Measurements from ENCODE around the gene HAUS5. TPM values are rescaled to one million over a fixed set of nuclear protein-coding genes. Genes with fewer than 3 reads are reported as not detected.

HAUS5 gene
- total RNA-seq, 4 donors from 2014 or later, result 3.5 to 11.5 (median 10.6) TPM

DNA sequence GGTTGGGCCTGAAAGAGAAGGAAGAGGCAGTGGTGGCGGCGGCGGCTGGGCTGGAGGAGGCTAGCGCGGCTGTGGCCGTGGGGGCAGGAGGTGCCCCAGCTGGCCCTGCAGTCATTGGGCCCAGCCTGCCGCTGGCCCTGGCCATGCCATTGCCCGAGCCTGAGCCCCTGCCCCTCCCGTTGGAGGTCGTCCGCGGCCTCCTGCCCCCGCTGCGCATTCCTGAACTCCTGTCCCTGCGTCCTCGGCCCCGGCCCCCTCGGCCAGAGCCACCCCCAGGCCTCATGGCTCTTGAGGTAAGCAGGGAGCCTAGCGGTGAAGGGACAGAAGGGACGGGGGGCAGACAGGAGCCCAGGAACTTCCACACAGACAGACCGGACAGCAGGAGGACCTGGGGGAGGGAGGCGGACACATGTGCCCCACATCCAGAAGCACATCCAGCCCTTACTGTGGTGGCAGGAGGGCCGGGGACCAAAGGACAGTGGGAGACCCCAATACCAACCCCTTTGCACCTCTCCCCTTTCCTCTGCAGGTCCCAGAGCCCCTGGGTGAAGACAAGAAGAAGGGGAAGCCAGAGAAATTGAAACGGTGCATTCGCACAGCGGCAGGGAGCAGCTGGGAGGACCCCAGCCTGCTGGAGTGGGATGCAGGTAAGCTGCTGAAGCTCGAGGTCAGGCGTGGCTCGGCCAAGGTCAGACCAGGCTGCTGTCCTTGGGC, 21.3 kb downstream of the HAUS5 start:
- DNase-seq, result no peak
- no peaks in the 10 kb centered on the region for H3K27me3 ChIP-seq
- peaks cover 9 to 19% (median 10%) of the 10 kb centered on the region in 3 donors for H3K4me1 ChIP-seq
- WGBS, 2 donors, result 88 to 95% methylated on average over 6 to 10 of the region's 29 CpGs
- no peak overlapping the region for H3K4me3 ChIP-seq
- peaks cover 23 to 87% (median 68%) of the 10 kb centered on the region in 3 donors for H3K36me3 ChIP-seq
- intact Hi-C loops (cut with DNase I), result no loop called here
- no peak overlapping the region for H3K27ac ChIP-seq
- TF ChIP-seq POLR2A (IDR thresholded peaks at IDR 0.05) (no peak), CTCF (IDR thresholded peaks at IDR 0.05) (no peak)
- no peaks in the 10 kb centered on the region for H3K9me3 ChIP-seq

DNA sequence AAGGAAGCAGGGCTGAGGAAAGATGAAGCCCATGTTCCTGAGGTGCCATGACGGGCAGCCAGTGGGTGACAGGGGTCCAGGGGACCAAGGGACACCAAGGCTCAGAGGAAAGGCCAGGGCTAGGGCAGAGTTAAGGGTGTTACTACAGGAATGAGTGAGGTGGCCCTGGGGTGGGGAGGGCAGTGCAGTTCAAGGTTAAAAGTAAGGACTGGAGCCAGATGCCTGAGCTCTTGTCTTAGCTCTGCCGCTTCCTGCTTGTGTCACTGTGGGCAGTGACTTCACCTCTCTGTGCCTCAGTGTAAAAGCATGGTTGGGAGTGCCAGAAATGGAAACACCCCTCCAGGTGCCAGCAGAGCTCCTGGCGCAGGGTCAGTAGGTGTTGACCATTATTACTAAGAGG, 24.1 kb downstream of the HAUS5 start:
- Histone ChIP-seq H3K9me3 (no peaks in the 10 kb centered on the region), H3K27ac (no peak overlapping the region), H3K27me3 (no peaks in the 10 kb centered on the region), H3K36me3 (peaks cover 17 to 69% (median 54%) of the 10 kb centered on the region in 3 donors), H3K4me1 (peaks cover 0 to 3% (median 1%) of the 10 kb centered on the region in 3 donors), H3K4me3 (no peak overlapping the region)
- WGBS, 2 donors, result 94 to 97% methylated on average over 2 to 3 of the region's 3 CpGs
- DNase-seq, result no peak
- intact Hi-C loops (cut with DNase I), result no loop called here
- TF ChIP-seq CTCF (IDR thresholded peaks at IDR 0.05), result no peak
- no peak for TF ChIP-seq POLR2A (IDR thresholded peaks at IDR 0.05)

DNA sequence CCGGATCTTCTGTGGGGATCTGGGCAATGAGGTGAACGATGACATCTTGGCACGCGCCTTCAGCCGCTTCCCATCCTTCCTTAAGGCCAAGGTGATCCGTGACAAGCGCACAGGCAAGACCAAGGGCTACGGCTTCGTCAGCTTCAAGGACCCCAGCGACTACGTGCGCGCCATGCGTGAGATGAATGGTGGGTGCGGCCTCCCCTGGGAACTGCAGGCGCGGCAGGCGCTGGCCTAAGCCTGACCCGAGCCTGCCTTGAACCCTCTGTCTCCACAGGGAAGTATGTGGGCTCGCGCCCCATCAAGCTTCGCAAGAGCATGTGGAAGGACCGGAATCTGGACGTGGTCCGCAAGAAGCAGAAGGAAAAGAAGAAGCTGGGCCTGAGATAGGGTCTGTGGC, 24.6 kb downstream of the HAUS5 start:
- Histone ChIP-seq H3K4me1 (peaks cover 2 to 8% (median 4%) of the 10 kb centered on the region in 3 donors), H3K27me3 (no peaks in the 10 kb centered on the region), H3K9me3 (no peaks in the 10 kb centered on the region), H3K4me3 (no peak overlapping the region), H3K27ac (no peak overlapping the region), H3K36me3 (peaks cover 16 to 64% (median 50%) of the 10 kb centered on the region in 3 donors)
- intact Hi-C loops (cut with DNase I), result no loop called here
- DNase-seq, result no peak
- TF ChIP-seq CTCF (IDR thresholded peaks at IDR 0.05), result no peak
- no peak for TF ChIP-seq POLR2A (IDR thresholded peaks at IDR 0.05)
- 91 to 92% methylated on average over 10 to 11 of the region's 25 CpGs for WGBS, 2 donors

DNA sequence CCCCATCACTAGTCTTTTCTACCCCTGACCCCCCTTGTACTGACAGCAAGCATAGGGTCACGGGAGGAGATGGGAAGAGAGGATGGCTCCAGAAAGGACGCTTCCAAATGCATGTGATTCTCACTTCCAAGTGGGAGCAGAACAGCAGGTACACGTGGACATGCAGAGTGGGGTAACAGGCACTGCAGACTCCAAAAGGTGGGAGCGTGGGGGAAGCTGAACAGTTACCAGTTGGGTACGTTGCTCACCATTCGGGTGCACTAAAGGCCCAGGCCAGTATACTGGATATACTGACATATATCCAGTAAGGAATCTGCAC, 26.7 kb downstream of the HAUS5 start:
- no peak for TF ChIP-seq POLR2A (IDR thresholded peaks at IDR 0.05)
- TF ChIP-seq CTCF (IDR thresholded peaks at IDR 0.05), result no peak
- no peak for DNase-seq
- H3K4me3 ChIP-seq, result no peak overlapping the region
- H3K36me3 ChIP-seq, result peaks cover 13 to 43% (median 33%) of the 10 kb centered on the region in 3 donors
- intact Hi-C loops (cut with DNase I), result no loop called here
- no peaks in the 10 kb centered on the region for H3K27me3 ChIP-seq
- WGBS, 2 donors, result 43 to 64% methylated on average over 4 of the region's 6 CpGs
- H3K4me1 ChIP-seq, result peaks cover 10 to 29% (median 15%) of the 10 kb centered on the region in 3 donors
- no peaks in the 10 kb centered on the region for H3K9me3 ChIP-seq
- H3K27ac ChIP-seq, result no peak overlapping the region

- intact Hi-C loops (cut with DNase I), result no loop called here
- Histone ChIP-seq H3K4me3 (no peak overlapping the region), H3K27me3 (no peaks in the 10 kb centered on the region), H3K9me3 (no peaks in the 10 kb centered on the region), H3K36me3 (peaks cover 13 to 37% (median 27%) of the 10 kb centered on the region in 3 donors), H3K27ac (no peak overlapping the region), H3K4me1 (peaks cover 10 to 33% (median 18%) of the 10 kb centered on the region in 3 donors)
- TF ChIP-seq POLR2A (IDR thresholded peaks at IDR 0.05) (no peak), CTCF (IDR thresholded peaks at IDR 0.05) (no peak)
- 78 to 86% methylated on average over 8 of the region's 8 CpGs for WGBS, 2 donors
- DNase-seq, result no peak
These were observed 27.3 kb downstream of the HAUS5 start for GRCh38 chr19:35639863-35640262.
